Lung (tissue), 12 donors: ENCODE measurements around the gene CSPG4. TPM values are rescaled to one million over a fixed set of nuclear protein-coding genes. Genes with fewer than 3 reads are reported as not detected.
"Not testable (repeated sequence)": the region's sequence is repeated elsewhere in the genome, so short reads cannot be mapped to it uniquely, and the experiment has no call there.

ENCODE experiments used
- ATAC-seq: fragments of 200-7000 bp; cut with Tn5 transposase; one replicate; pipeline ENCODE4 v1.9.1; 2020; ENCODE audit warnings: moderate number of reproducible peaks; ENCODE audit not compliant: insufficient read depth, low FRiP score
- DNase-seq, 3 donors: peaks; one replicate each; pipeline ENCODE4 v3.0.0-alpha.2; 2013 to 2017
- H3K27ac ChIP-seq, 2 donors: one replicate each; pipeline ENCODE4 v1.5.1; 2013; ENCODE audit warnings: mild to moderate bottlenecking in 2 of 2, moderate library complexity in 2 of 2, control low read depth in 1 of 2, inconsistent platforms in 1 of 2, low read depth in 1 of 2, low read length in 1 of 2
- H3K27me3 ChIP-seq, 3 donors: one replicate each; pipeline ENCODE4 v1.5.1; 2013; ENCODE audit warnings: low read length in 2 of 3; ENCODE audit not compliant: control insufficient read depth in 3 of 3, insufficient read depth in 3 of 3
- H3K36me3 ChIP-seq, 4 donors: one replicate each; pipeline ENCODE4 v1.5.1; 2013; ENCODE audit warnings: low read length in 4 of 4, mild to moderate bottlenecking in 1 of 4, moderate library complexity in 1 of 4; ENCODE audit not compliant: control insufficient read depth in 4 of 4, insufficient read depth in 4 of 4
- H3K4me1 ChIP-seq, 5 donors: one replicate each; pipeline ENCODE4 v1.5.1; 2013; ENCODE audit warnings: low read length in 5 of 5, mild to moderate bottlenecking in 2 of 5, moderate library complexity in 1 of 5; ENCODE audit not compliant: control insufficient read depth in 5 of 5, insufficient read depth in 5 of 5
- H3K4me3 ChIP-seq: one replicate; pipeline ENCODE4 v1.5.1; 2013; ENCODE audit warnings: mild to moderate bottlenecking, control low read depth, moderate library complexity
- H3K9ac ChIP-seq, 2 donors: one replicate each; pipeline ENCODE4 v1.5.1; 2013; ENCODE audit warnings: low read length in 2 of 2, control low read depth in 1 of 2; ENCODE audit not compliant: insufficient read depth in 1 of 2
- H3K9me3 ChIP-seq, 4 donors: one replicate each; pipeline ENCODE4 v1.5.1; 2013; ENCODE audit warnings: low read length in 3 of 4, mild to moderate bottlenecking in 1 of 4, moderate library complexity in 1 of 4; ENCODE audit not compliant: control insufficient read depth in 4 of 4, insufficient read depth in 3 of 4
- WGBS, 2 donors: extraction: QIAGEN DNeasy Blood & Tissue Kit; methylation state at CpG; one replicate each; pipeline ENCODE4 v1.1.7; 2013; 5-methylcytosine and 5-hydroxymethylcytosine counted together
- polyA plus RNA-seq, 2 donors: library from polyadenylated mRNA; stranded (reverse); fragments of 200-250 nt; gene quantifications; one replicate each; pipeline ENCODE4 v1.2.1, GENCODE V29; 2013
- total RNA-seq, 2 donors: library from RNA; depleted of rRNA in 1 of 2; stranded (reverse); fragments of >200 nt in 1 of 2; gene quantifications; one replicate each; pipeline ENCODE4 v1.2.1, GENCODE V29; 2014 to 2021
- TF ChIP-seq, protein P1 (sequence below): IDR thresholded peaks from 2 replicates; pipeline ENCODE4 v1.5.1; 2012; ENCODE audit warnings: mild to moderate bottlenecking; ENCODE audit errors: control extremely low read depth, extremely low read depth
- donor health status: control.
- donor health status: control.
- donor health status: Bipolar disorder and iron deficiency.
- donor health status: healthy.
- donor health status: DM: yes; HTN: yes; CAD: no.

CSPG4 gene
- total and polyA plus RNA-seq, 4 donors: 8.5 to 38.1 (median 24.2) TPM

- ATAC-seq: no peak
- no peaks in the 10 kb centered on the region for H3K9me3 ChIP-seq
- H3K4me1 ChIP-seq: no peaks in the 10 kb centered on the region
- 83 to 84% methylated on average over 12 of the region's 12 CpGs for WGBS, 2 donors
- DNase-seq: no peak
- TF ChIP-seq, protein P1, sequence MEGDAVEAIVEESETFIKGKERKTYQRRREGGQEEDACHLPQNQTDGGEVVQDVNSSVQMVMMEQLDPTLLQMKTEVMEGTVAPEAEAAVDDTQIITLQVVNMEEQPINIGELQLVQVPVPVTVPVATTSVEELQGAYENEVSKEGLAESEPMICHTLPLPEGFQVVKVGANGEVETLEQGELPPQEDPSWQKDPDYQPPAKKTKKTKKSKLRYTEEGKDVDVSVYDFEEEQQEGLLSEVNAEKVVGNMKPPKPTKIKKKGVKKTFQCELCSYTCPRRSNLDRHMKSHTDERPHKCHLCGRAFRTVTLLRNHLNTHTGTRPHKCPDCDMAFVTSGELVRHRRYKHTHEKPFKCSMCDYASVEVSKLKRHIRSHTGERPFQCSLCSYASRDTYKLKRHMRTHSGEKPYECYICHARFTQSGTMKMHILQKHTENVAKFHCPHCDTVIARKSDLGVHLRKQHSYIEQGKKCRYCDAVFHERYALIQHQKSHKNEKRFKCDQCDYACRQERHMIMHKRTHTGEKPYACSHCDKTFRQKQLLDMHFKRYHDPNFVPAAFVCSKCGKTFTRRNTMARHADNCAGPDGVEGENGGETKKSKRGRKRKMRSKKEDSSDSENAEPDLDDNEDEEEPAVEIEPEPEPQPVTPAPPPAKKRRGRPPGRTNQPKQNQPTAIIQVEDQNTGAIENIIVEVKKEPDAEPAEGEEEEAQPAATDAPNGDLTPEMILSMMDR: no peak
- peaks cover 0 to 8% (median 2%) of the 10 kb centered on the region in 4 donors for H3K36me3 ChIP-seq
- H3K27me3 ChIP-seq: no peaks in the 10 kb centered on the region
- H3K4me3 ChIP-seq: no peak overlapping the region
- H3K9ac ChIP-seq: no peak overlapping the region
- no peak overlapping the region for H3K27ac ChIP-seq
These were observed 27.5 kb downstream of the CSPG4 start for GRCh38 chr15:75685195-75685594.

- H3K9ac ChIP-seq: no peak overlapping the region
- H3K36me3 ChIP-seq: peaks cover 0 to 8% (median 2%) of the 10 kb centered on the region in 4 donors
These were observed 28.0 kb downstream of the CSPG4 start for GRCh38 chr15:75684648-75685047.

DNA sequence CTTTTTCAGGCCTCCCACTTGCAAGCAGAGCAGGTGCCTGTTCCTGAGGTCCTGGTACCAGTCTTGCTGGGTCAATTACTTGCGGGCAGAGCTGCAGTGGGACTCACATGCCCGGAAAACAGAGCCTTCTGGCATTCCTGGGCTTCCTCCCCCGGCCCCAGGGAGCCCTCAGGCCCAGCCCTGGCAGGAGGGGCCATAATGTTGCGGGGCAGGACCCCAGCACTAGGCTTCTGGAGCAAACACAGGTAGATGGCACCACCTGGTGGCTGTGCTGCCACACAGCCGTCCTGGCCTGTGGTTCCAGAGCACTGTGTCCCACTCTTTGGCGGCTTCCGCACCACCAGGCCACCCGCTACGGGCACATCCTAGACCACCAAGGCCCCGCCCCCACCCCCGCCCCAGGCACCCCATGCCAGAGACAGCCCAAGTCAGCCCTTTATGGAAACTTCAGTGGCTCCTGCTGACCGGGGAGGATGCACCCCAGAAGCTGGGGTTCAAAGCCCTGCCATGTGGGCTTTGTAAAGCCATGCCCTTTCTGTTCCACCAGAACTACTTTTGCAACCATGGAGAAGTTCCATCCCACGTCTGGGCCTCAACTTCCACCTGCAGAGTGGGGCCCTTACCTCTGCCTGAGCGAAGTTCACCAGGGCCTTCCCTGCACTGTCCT lies 28.9 kb downstream of the CSPG4 start:
- not testable (repeated sequence) for H3K9ac ChIP-seq, H3K27me3 ChIP-seq, H3K27ac ChIP-seq, H3K4me1 ChIP-seq, H3K36me3 ChIP-seq, H3K4me3 ChIP-seq, H3K9me3 ChIP-seq
- peak; percentile 57 to 73 (median 69) for DNase-seq
- TF ChIP-seq, protein P1: peak; percentile 66
- WGBS, 2 donors: 19 to 25% methylated on average over 13 to 14 of the region's 14 CpGs
- peak; percentile 51 for ATAC-seq

More at GRCh38 chr15:75684648-75685047, 28.0 kb downstream of the CSPG4 start:
- DNase-seq: no peak
- Histone ChIP-seq H3K4me1 (no peaks in the 10 kb centered on the region), H3K27ac (no peak overlapping the region), H3K27me3 (no peaks in the 10 kb centered on the region), H3K4me3 (no peak overlapping the region), H3K9me3 (no peaks in the 10 kb centered on the region)
- ATAC-seq: no peak
- TF ChIP-seq, protein P1: no peak
- WGBS, 2 donors: 90 to 95% methylated on average over 10 of the region's 10 CpGs
